NB4 (cell line): ENCODE results near the gene SLC6A2.

Experiments used
- DNase-seq: peaks from one replicate; pipeline ENCODE4 v3.0.0; 2010; ENCODE audit warnings: low read depth
- H3K4me3 ChIP-seq: one replicate; pipeline ENCODE4 v1.5.1; 2011; ENCODE audit warnings: mild to moderate bottlenecking, low read depth, low read length, moderate library complexity
- CTCF ChIP-seq: IDR thresholded peaks from one replicate; pipeline ENCODE4 v1.5.1; 2012; ENCODE audit warnings: low read depth, low read length
- MAX ChIP-seq: IDR thresholded peaks from 2 replicates; pipeline ENCODE4 v1.6.1; 2011; ENCODE audit warnings: low read depth, low read length
- MYC ChIP-seq: IDR thresholded peaks from 2 replicates; pipeline ENCODE4 v1.6.1; 2011; ENCODE audit warnings: low read depth, low read length
- POLR2A ChIP-seq: IDR thresholded peaks from 2 replicates; pipeline ENCODE4 v1.6.1; 2011; ENCODE audit warnings: mild to moderate bottlenecking; ENCODE audit not compliant: insufficient read length; ENCODE audit errors: extremely low read depth

Gene SLC6A2

GRCh38 chr16:55668340-55669281 lies 12.8 kb downstream of the SLC6A2 start:
- no peak for DNase-seq
- H3K4me3 ChIP-seq = no peak overlapping the region
- no peak for TF ChIP-seq MYC
- TF ChIP-seq POLR2A = no peak
- TF ChIP-seq CTCF = no peak
- no peak for TF ChIP-seq MAX

- H3K4me3 ChIP-seq = no peak overlapping the region
- TF ChIP-seq CTCF (no peak), POLR2A (no peak), MYC (no peak), MAX (no peak)
- no peak for DNase-seq
Measured at GRCh38 chr16:55671206-55671973, 15.6 kb downstream of the SLC6A2 start.

GRCh38 chr16:55671974-55672280 lies 16.1 kb downstream of the SLC6A2 start:
- TF ChIP-seq CTCF (no peak), MAX (no peak), MYC (no peak), POLR2A (no peak)

GRCh38 chr16:55672471-55672870 lies 16.7 kb downstream of the SLC6A2 start:
- TF ChIP-seq CTCF (no peak), MAX (no peak), POLR2A (no peak), MYC (no peak)
- DNase-seq = no peak

More at GRCh38 chr16:55671974-55672280, 16.1 kb downstream of the SLC6A2 start:
- no peak for DNase-seq
- H3K4me3 ChIP-seq = no peak overlapping the region

GRCh38 chr16:55678161-55678821 lies 22.5 kb downstream of the SLC6A2 start:
- no peak overlapping the region for H3K4me3 ChIP-seq
- TF ChIP-seq CTCF (no peak), MAX (no peak), MYC (no peak), POLR2A (no peak)
- DNase-seq = no peak

More at GRCh38 chr16:55672471-55672870, 16.7 kb downstream of the SLC6A2 start:
- H3K4me3 ChIP-seq = no peak overlapping the region
